NCI-H187 treated with DMSO at 0.1 percent for 48 hours (cell line): ENCODE results near the gene SLC38A10.

Experiments
- DNase-seq: peaks from one replicate; lab custom pipeline; 2025; lab: John Stamatoyannopoulos, UW

SLC38A10 gene

GRCh38 chr17:81207610-81208581, 87.2 kb downstream of the SLC38A10 start:
- no peak for DNase-seq

GRCh38 chr17:81206657-81207056, 88.5 kb downstream of the SLC38A10 start:
- no peak for DNase-seq

GRCh38 chr17:81206166-81206565, 88.9 kb downstream of the SLC38A10 start:
- no peak for DNase-seq

GRCh38 chr17:81204578-81204977, 90.5 kb downstream of the SLC38A10 start:
- no peak for DNase-seq

GRCh38 chr17:81203136-81203535, 92.0 kb downstream of the SLC38A10 start:
- no peak for DNase-seq

- no peak for DNase-seq
Observed at GRCh38 chr17:81202318-81202717, 92.8 kb downstream of the SLC38A10 start.

- DNase-seq = no peak
Observed at GRCh38 chr17:81200695-81201580, 94.2 kb downstream of the SLC38A10 start.

GRCh38 chr17:81200201-81200600, 94.9 kb downstream of the SLC38A10 start:
- no peak for DNase-seq

- DNase-seq = no peak
Observed at GRCh38 chr17:81199482-81199830, 95.7 kb downstream of the SLC38A10 start.

GRCh38 chr17:81198826-81199481, 96.2 kb downstream of the SLC38A10 start:
- DNase-seq = no peak

GRCh38 chr17:81197831-81198490, 97.1 kb downstream of the SLC38A10 start:
- no peak for DNase-seq

- no peak for DNase-seq
Observed at GRCh38 chr17:81197409-81197795, 97.7 kb downstream of the SLC38A10 start.

GRCh38 chr17:81196505-81197408, 98.3 kb downstream of the SLC38A10 start:
- DNase-seq = no peak

GRCh38 chr17:81195941-81196495, 99.1 kb downstream of the SLC38A10 start:
- no peak for DNase-seq
